PC-9 (cell line): ENCODE measurements around the gene S100A11.

Experiments
- EZH2 ChIP-seq: fragments of 200-600 bp; sonication (generic); IDR thresholded peaks from 2 replicates; pipeline ENCODE4 v1.8.0; 2017; ENCODE audit warnings: antibody characterized with exemption, low read depth
- TF ChIP-seq, protein P1 (sequence below): fragments of 200-600 bp; sonication (generic); conservative IDR thresholded peaks from 2 replicates; pipeline ENCODE4 v1.6.1; 2017; ENCODE audit warnings: mixed run types, antibody characterized with exemption, mild to moderate bottlenecking, moderate library complexity

DNA sequence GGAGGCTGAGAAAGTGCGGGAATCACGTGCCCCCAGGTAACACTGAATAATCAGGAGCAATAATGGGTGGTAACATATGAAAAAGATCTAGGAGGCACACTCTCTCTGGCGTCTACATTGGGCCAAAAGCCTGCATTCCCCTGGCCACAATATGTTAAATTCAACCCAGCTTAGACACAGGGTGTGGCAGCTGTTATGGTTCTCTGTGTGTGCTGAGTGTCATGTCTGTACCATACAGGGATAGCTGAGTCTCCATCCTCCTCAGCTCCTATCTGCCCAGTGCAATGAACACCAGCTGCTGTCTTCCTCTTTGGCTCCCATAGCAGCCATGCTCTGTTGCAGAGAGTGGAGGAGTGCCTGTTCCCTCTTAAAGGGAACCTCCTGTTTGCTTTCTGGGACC lies 14.3 kb downstream of the S100A11 start:
- TF ChIP-seq, protein P1, sequence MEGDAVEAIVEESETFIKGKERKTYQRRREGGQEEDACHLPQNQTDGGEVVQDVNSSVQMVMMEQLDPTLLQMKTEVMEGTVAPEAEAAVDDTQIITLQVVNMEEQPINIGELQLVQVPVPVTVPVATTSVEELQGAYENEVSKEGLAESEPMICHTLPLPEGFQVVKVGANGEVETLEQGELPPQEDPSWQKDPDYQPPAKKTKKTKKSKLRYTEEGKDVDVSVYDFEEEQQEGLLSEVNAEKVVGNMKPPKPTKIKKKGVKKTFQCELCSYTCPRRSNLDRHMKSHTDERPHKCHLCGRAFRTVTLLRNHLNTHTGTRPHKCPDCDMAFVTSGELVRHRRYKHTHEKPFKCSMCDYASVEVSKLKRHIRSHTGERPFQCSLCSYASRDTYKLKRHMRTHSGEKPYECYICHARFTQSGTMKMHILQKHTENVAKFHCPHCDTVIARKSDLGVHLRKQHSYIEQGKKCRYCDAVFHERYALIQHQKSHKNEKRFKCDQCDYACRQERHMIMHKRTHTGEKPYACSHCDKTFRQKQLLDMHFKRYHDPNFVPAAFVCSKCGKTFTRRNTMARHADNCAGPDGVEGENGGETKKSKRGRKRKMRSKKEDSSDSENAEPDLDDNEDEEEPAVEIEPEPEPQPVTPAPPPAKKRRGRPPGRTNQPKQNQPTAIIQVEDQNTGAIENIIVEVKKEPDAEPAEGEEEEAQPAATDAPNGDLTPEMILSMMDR, result no peak
- no peak for TF ChIP-seq EZH2
